Measurements from ENCODE around the gene TMEM237. TPM values are rescaled to one million over a fixed set of nuclear protein-coding genes. Genes with fewer than 3 reads are reported as not detected.

Gene TMEM237
- total RNA-seq, 2 donors from 2014 or later, result 27.8 to 30.8 TPM

- intact Hi-C loops (cut with DNase I), result no loop called here
- DNase-seq (ENCODE audit: low spot score), result no peak
Measured at GRCh38 chr2:201574766-201575165, 68.5 kb downstream of the TMEM237 start.

- DNase-seq (ENCODE audit: low spot score), result no peak
- intact Hi-C loops (cut with DNase I), result loop anchor here in 1 of 2 donors (2.0 kb wide), 1 partner anchor 54 kb away; no protein-coding TSS in a partner anchor
Measured at GRCh38 chr2:201572846-201573508, 70.3 kb downstream of the TMEM237 start.

Other genes starting within 250 kb of the TMEM237 start
- gene TRAK2, start 192.0 kb downstream of the TMEM237 start, total RNA-seq, result 100 to 1,000 TPM in 1 of 2 donors, 10 to 100 TPM in 1; 96.6 to 124 TPM
- gene STRADB, start 191.8 kb downstream of the TMEM237 start, total RNA-seq, result 10 to 100 TPM; 11.7 to 18.0 TPM
- under 1 TPM; 0.38 to 0.56 TPM for gene MPP4, start 55.1 kb upstream of the TMEM237 start, total RNA-seq
- 10 to 100 TPM; 20.4 to 21.9 TPM for gene ALS2, start 137.4 kb upstream of the TMEM237 start, total RNA-seq
- 1 to 10 TPM; 1.4 to 1.5 TPM for gene CDK15, start 163.0 kb upstream of the TMEM237 start, total RNA-seq